Tibial nerve (tissue), 4 donors: ENCODE data around the gene DDIT4. TPM values are rescaled to one million over a fixed set of nuclear protein-coding genes. Genes with fewer than 3 reads are reported as not detected.
A peak's percentile ranks its signal among the peaks of the same experiment; 100 is the strongest.

Experiments
- DNase-seq, 2 donors: peaks; one replicate each; pipeline ENCODE4 v3.0.0-alpha.2; 2019; ENCODE audit warnings: low spot score in 2 of 2
- H3K27ac ChIP-seq, 4 donors: fragments of 200-600 bp; sonication (generic) in 3 of 4; one replicate each; pipeline ENCODE4 v1.5.1; 2017 to 2019; ENCODE audit warnings: mild to moderate bottlenecking in 1 of 4
- H3K27me3 ChIP-seq, 2 donors: fragments of 200-600 bp; sonication (generic) in 1 of 2; one replicate each; pipeline versions ENCODE4 v1.5.1 to v1.6.0; 2017 to 2019
- H3K36me3 ChIP-seq, 3 donors: fragments of 200-600 bp; sonication (generic); one replicate each; pipeline ENCODE4 v1.5.1; 2018 to 2019
- H3K4me1 ChIP-seq, 4 donors: fragments of 200-600 bp; sonication (generic) in 3 of 4; one replicate each; pipeline ENCODE4 v1.5.1; 2017 to 2019
- H3K4me3 ChIP-seq, 4 donors: fragments of 200-600 bp; sonication (generic) in 3 of 4; one replicate each; pipeline ENCODE4 v1.5.1; 2017 to 2019; ENCODE audit warnings: mild to moderate bottlenecking in 1 of 4, moderate library complexity in 1 of 4
- H3K9me3 ChIP-seq, 4 donors: fragments of 200-600 bp; sonication (generic) in 3 of 4; one replicate each; pipeline ENCODE4 v1.5.1; 2017 to 2019
- EP300 ChIP-seq, 2 donors: sonication (generic); formaldehyde crosslinking; IDR thresholded peaks; one replicate each; pipeline ENCODE4 v1.6.1; 2017; ENCODE audit warnings: antibody characterized with exemption in 2 of 2, mild to moderate bottlenecking in 1 of 2
- POLR2A ChIP-seq, 2 donors: fragments of 450-650 bp; IDR thresholded peaks; one replicate each; pipeline ENCODE4 v1.6.1; 2017; ENCODE audit warnings: antibody characterized with exemption in 2 of 2, mild to moderate bottlenecking in 2 of 2, moderate library complexity in 2 of 2
- WGBS, 2 donors: methylation state at CpG; one replicate each; pipeline ENCODE4 v1.1.5; 2018; 5-methylcytosine and 5-hydroxymethylcytosine counted together
- total RNA-seq, 4 donors: library from RNA; depleted of rRNA; stranded (reverse); fragments of >200 nt; gene quantifications; one replicate each; pipeline ENCODE4 v1.1.0, GENCODE V29; 2016
- TF ChIP-seq, protein P1 (sequence below), 5 experiments: fragments of 200-600 bp in 3 of 5; fragments of 450-650 bp in 2 of 5; sonication (generic) in 3 of 5; IDR thresholded peaks; one replicate each; pipeline ENCODE4 v1.5.1; 2016 to 2019; ENCODE audit warnings: antibody characterized with exemption in 5 of 5, mild to moderate bottlenecking in 3 of 5, moderate library complexity in 2 of 5

DDIT4 gene
- total RNA-seq, 4 donors from 2014 or later: 1,317 to 2,202 (median 1,604) TPM

GRCh38 chr10:72250666-72251065, 23.1 kb upstream of the DDIT4 start:
- peak overlapping the region; percentile 93 to 99 (median 98) for H3K27ac ChIP-seq
- no peaks in the 10 kb centered on the region for H3K9me3 ChIP-seq
- DNase-seq: peak; percentile 38 to 60
- 27 to 38% methylated on average over 1 of the region's 1 CpG for WGBS, 2 donors
- H3K4me3 ChIP-seq: no peak overlapping the region
- H3K27me3 ChIP-seq: no peaks in the 10 kb centered on the region
- peaks cover 20 to 100% (median 91%) of the 10 kb centered on the region in 4 donors for H3K4me1 ChIP-seq
- no peaks in the 10 kb centered on the region for H3K36me3 ChIP-seq
- TF ChIP-seq, protein P1, sequence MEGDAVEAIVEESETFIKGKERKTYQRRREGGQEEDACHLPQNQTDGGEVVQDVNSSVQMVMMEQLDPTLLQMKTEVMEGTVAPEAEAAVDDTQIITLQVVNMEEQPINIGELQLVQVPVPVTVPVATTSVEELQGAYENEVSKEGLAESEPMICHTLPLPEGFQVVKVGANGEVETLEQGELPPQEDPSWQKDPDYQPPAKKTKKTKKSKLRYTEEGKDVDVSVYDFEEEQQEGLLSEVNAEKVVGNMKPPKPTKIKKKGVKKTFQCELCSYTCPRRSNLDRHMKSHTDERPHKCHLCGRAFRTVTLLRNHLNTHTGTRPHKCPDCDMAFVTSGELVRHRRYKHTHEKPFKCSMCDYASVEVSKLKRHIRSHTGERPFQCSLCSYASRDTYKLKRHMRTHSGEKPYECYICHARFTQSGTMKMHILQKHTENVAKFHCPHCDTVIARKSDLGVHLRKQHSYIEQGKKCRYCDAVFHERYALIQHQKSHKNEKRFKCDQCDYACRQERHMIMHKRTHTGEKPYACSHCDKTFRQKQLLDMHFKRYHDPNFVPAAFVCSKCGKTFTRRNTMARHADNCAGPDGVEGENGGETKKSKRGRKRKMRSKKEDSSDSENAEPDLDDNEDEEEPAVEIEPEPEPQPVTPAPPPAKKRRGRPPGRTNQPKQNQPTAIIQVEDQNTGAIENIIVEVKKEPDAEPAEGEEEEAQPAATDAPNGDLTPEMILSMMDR (IDR thresholded peaks at IDR 0.05): no peak
- TF ChIP-seq EP300 (IDR thresholded peaks at IDR 0.05): peak in 1 of 2 donors; percentile 75

DNA sequence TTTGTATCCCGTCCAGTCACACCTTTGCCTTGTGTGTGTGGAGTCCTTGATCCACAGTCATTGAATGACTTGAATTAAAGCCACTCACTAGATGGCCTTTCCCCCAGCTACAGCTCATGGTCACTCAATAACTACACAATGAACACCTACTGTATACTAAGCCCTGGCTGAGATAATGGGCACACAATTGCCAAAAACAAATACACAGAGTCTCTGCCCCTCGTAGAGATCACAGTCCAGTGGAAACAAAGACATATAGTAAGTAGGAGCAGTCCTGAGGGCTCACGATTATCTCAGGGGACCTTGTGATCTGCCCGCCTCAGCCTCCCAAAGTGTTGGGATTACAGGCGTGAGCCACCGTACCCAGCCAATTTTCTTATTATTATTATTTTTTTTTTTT, 22.1 kb upstream of the DDIT4 start:
- Histone ChIP-seq H3K4me3 (no peak overlapping the region), H3K27ac (peak overlapping the region; percentile 93 to 99 (median 98)), H3K4me1 (peaks cover 20 to 100% (median 91%) of the 10 kb centered on the region in 4 donors), H3K9me3 (no peaks in the 10 kb centered on the region), H3K27me3 (no peaks in the 10 kb centered on the region), H3K36me3 (no peaks in the 10 kb centered on the region)
- TF ChIP-seq EP300 (IDR thresholded peaks at IDR 0.05): no peak
- TF ChIP-seq POLR2A (IDR thresholded peaks at IDR 0.05): no peak
- TF ChIP-seq, protein P1 (IDR thresholded peaks at IDR 0.05): no peak
- WGBS, 2 donors: 74 to 78% methylated on average over 6 of the region's 6 CpGs
- no peak for DNase-seq

DNA sequence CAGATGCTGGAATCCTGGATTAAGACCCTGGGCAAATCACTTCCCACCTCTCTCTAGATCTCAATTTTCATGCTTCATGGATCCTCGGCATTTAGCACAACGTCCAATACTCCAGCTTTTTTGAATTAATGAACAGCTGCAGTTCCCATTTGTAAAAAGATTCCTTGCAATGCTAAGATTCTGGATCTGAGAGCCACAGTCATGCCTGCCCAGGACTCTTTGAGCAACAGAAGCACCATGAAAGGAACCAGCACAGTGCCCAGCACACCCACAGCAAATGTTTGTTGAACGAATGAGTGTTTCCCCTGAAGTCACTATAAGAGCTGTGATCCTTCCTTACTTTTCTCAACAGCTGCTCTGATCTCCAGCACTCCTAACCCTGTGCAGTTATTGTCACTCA, 20.8 kb upstream of the DDIT4 start:
- peak overlapping the region; percentile 93 to 99 (median 98) for H3K27ac ChIP-seq
- no peak for DNase-seq
- H3K9me3 ChIP-seq: no peaks in the 10 kb centered on the region
- TF ChIP-seq POLR2A (IDR thresholded peaks at IDR 0.05) (no peak), EP300 (IDR thresholded peaks at IDR 0.05) (no peak)
- TF ChIP-seq, protein P1 (IDR thresholded peaks at IDR 0.05): no peak
- H3K27me3 ChIP-seq: no peaks in the 10 kb centered on the region
- 30 to 47% methylated on average over 3 of the region's 3 CpGs for WGBS, 2 donors
- H3K36me3 ChIP-seq: no peaks in the 10 kb centered on the region
- H3K4me3 ChIP-seq: no peak overlapping the region
- peaks cover 11 to 100% (median 90%) of the 10 kb centered on the region in 4 donors for H3K4me1 ChIP-seq

GRCh38 chr10:72253578-72253977, 20.1 kb upstream of the DDIT4 start:
- peaks cover 10 to 100% (median 90%) of the 10 kb centered on the region in 4 donors for H3K4me1 ChIP-seq

DNA sequence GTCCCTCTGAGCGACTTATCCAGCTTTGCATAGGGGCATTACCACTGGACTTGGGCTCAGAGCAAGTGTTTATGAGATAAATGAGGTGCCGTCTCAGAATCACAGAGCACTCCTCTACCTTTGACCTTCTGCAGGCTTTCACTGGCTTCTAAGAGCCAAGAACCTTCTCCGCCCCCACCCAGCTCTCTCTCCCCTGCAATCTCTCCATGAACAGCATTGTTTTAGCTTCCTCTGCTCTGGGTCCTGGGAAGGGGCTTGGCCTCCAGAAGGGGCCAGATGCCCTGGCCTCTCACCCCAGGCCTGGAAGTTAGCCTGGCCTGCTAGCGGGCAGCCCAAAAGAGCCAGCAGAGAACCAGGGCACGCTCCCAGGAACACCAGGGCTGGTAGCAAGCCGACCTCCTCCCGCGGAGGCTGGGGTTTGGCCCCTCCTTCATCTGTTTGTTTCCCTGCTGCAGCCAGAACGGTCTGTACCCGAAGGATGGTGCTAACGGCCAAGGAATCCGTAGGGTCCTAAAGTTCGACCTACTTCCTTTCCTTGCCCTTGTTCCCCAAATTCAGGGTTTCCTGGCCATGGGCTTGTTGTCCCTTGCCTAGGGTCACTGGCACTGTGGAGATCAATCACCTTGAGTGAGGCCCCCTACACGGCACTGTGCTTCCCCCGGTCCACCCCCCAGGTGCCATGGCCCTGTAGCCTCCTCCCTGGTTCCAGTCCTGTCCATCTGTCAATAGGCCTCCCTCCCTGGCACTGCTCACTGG, 18.7 kb upstream of the DDIT4 start:
- no peak overlapping the region for H3K4me3 ChIP-seq
- H3K36me3 ChIP-seq: no peaks in the 10 kb centered on the region
- DNase-seq: peak; percentile 91
- TF ChIP-seq POLR2A (IDR thresholded peaks at IDR 0.05): peak; percentile 61 to 66
- TF ChIP-seq, protein P1 (IDR thresholded peaks at IDR 0.05): peak in 1 of 5 experiments; percentile 46
- peak; percentile 97 to 100 for TF ChIP-seq EP300 (IDR thresholded peaks at IDR 0.05)
- no peaks in the 10 kb centered on the region for H3K9me3 ChIP-seq
- 2% methylated on average over 15 of the region's 15 CpGs for WGBS, 2 donors
- H3K27me3 ChIP-seq: no peaks in the 10 kb centered on the region
- H3K27ac ChIP-seq: peak overlapping the region; percentile 93 to 99 (median 98)
- H3K4me1 ChIP-seq: peaks cover 10 to 100% (median 90%) of the 10 kb centered on the region in 4 donors

More at GRCh38 chr10:72253578-72253977, 20.1 kb upstream of the DDIT4 start:
- TF ChIP-seq POLR2A (IDR thresholded peaks at IDR 0.05) (no peak), EP300 (IDR thresholded peaks at IDR 0.05) (no peak)
- TF ChIP-seq, protein P1 (IDR thresholded peaks at IDR 0.05): no peak
- Histone ChIP-seq H3K4me3 (no peak overlapping the region), H3K9me3 (no peaks in the 10 kb centered on the region), H3K27ac (peak overlapping the region; percentile 93 to 99 (median 98)), H3K27me3 (no peaks in the 10 kb centered on the region), H3K36me3 (no peaks in the 10 kb centered on the region)
- 80% methylated on average over 7 of the region's 7 CpGs for WGBS, 2 donors
- no peak for DNase-seq
